ENCODE results near the gene ZNF782. TPM values are rescaled to one million over a fixed set of nuclear protein-coding genes. Genes with fewer than 3 reads are reported as not detected.

The ZNF782 gene
- total RNA-seq, result 4.0 and 4.7 TPM in 2 replicates

DNA sequence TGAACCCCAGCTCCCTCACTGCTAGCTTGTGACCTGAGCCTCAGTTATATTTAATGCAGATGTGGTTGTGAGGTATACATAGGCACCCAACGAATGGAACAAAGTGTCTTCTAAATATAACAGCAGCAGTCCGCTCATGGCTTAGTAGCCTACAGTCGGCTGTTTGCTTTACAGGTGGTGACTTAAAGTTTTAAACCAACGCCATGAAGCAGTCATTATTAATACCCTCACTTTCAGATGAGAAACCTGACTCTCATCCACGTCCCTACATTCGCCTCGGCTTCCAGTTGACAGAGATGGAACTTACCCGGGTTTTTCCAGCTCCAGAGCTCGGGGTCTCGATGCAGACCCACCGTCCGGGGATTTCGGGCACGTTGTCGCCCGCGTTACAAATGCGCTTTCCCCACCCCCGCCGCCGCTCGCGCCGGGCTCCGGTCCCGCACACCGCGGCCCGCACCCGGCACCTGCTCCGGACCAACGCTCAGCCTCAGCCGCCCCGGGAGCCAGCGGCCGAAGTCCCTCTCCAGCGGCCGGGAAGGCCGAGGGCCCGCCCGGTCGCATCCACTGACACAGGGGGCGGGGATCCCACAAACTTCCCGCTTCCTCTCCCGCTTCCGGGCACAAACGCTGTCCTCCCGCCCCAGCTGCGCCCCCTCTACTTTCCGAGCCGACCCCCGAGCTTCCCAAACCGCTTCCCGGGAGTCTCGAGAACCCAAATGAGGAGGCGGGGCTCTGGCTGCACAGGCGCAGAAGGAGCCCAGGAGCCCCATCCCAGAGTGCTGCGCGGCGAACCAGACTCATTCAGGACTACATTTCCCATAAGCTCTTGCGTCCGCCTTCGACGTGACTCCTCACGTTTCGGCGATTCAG is at the start of gene ZNF782:
Gene ZNF782 (minus strand): TSS at position 734 of the 870 bp plus-strand sequence. CDS start 2,553 bp downstream, outside the sequence.

Other genes starting within 250 kb of the ZNF782 start
- gene CDC14B, start 234.7 kb downstream of the ZNF782 start, total RNA-seq, result 44.9 and 62.0 TPM in 2 replicates
- gene PRXL2C, start 199.2 kb downstream of the ZNF782 start, total RNA-seq, result 36.6 and 42.0 TPM in 2 replicates
- gene ZNF510, start 76.4 kb downstream of the ZNF782 start, total RNA-seq, result 17.2 and 17.9 TPM in 2 replicates
- gene NUTM2G, start 74.3 kb upstream of the ZNF782 start, total RNA-seq, result not detected in 2 replicates
- gene CTSV, start 184.6 kb upstream of the ZNF782 start, total RNA-seq, result 0.33 and 1.5 TPM in 2 replicates

Data from smooth muscle cell of trachea (primary cell).